ENCODE measurements around the gene PJA2.

Gene PJA2

DNA sequence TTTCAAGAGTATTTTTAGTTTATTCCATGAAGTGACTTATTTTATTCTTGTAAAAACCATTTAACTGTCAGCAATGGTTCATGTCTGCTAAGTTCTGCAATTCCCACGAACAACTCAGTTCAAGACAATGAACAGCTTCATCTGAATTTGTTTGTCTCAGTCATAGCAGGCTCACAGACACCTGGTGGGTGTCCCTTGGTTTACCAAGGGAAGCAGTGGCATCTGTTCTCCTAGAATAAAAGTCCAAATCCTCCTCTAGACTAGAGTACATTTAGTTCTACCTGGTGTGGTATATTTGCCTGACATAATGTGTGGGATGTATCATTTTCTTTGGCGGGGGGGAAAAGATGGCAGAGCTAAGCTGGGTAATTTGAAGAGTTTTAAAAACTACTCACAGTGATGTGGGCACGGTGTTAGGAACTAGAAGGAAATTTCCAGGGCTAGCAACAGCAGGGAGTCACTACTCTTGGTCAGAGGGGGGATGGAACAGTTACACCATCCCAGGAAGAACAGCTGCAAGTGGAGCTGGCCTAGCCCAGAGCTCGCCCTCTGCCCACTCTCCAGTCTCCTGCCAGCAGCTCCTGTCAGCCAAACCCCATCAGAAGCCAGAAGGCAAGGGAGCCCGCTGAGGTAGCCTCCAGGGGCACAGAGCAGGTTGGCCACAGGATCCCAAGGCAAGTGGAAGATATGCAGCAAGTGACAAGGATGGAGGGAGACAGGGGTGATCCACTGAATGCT, 100.3 kb downstream of the PJA2 start:
- H3K4me3 ChIP-seq (ENCODE audit: low read depth, low read length): no peak overlapping the region
- no peak for TF ChIP-seq POLR2A (IDR thresholded peaks at IDR 0.05; ENCODE audit: extremely low read depth, insufficient read length)
- no peak for DNase-seq (ENCODE audit: low read depth)

DNA sequence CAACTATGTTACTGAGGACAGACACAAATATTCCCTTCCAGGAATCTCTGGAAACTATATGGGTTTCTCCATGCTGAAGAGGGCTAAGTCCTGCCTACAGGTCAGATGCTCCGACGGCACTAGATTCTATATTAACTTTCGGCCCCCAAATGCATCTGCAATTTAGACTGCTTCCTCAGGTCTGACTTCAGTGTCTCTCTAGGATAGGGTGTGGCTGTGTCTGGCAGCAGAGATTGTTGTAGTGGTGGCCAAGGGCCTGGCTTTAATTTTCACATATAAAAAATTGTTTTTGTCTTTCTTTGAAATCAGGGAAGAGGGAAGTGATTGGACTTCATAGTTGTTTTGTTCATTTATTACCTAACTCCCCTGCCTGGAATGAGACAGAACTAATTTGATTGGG, 101.8 kb downstream of the PJA2 start:
- no peak for DNase-seq (ENCODE audit: low read depth)
- no peak overlapping the region for H3K4me3 ChIP-seq (ENCODE audit: low read depth, low read length)
- TF ChIP-seq, protein P1, sequence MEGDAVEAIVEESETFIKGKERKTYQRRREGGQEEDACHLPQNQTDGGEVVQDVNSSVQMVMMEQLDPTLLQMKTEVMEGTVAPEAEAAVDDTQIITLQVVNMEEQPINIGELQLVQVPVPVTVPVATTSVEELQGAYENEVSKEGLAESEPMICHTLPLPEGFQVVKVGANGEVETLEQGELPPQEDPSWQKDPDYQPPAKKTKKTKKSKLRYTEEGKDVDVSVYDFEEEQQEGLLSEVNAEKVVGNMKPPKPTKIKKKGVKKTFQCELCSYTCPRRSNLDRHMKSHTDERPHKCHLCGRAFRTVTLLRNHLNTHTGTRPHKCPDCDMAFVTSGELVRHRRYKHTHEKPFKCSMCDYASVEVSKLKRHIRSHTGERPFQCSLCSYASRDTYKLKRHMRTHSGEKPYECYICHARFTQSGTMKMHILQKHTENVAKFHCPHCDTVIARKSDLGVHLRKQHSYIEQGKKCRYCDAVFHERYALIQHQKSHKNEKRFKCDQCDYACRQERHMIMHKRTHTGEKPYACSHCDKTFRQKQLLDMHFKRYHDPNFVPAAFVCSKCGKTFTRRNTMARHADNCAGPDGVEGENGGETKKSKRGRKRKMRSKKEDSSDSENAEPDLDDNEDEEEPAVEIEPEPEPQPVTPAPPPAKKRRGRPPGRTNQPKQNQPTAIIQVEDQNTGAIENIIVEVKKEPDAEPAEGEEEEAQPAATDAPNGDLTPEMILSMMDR (IDR thresholded peaks at IDR 0.05; ENCODE audit: low read depth, low read length): no peak
- no peak for TF ChIP-seq MYC (IDR thresholded peaks at IDR 0.05; ENCODE audit: low read depth, low read length)
- TF ChIP-seq, protein P2, sequence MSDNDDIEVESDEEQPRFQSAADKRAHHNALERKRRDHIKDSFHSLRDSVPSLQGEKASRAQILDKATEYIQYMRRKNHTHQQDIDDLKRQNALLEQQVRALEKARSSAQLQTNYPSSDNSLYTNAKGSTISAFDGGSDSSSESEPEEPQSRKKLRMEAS (IDR thresholded peaks at IDR 0.05; ENCODE audit: low read depth, low read length): no peak
- TF ChIP-seq POLR2A (IDR thresholded peaks at IDR 0.05; ENCODE audit: extremely low read depth, insufficient read length): no peak

DNA sequence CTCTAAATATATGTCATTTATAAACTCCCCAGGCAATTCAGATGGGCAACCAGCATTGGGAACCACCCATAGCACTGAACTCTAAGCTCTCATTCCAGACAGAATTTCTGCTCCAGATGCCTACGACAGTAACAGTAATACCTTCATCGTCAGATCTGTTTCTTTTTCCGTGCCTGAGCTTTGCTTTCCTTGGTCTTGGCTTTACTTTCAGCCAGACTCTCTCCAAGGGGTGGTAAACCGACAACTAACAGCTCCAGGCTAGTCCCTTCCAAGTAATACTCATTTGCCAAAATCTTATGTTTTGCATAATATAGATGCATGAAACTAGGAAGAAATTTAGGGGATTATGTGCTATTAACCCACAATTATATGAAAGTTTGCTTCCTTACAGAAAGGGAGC, 102.3 kb downstream of the PJA2 start:
- no peak overlapping the region for H3K4me3 ChIP-seq (ENCODE audit: low read depth, low read length)
- no peak for TF ChIP-seq MYC (IDR thresholded peaks at IDR 0.05; ENCODE audit: low read depth, low read length)
- TF ChIP-seq, protein P2 (IDR thresholded peaks at IDR 0.05; ENCODE audit: low read depth, low read length): no peak
- no peak for TF ChIP-seq POLR2A (IDR thresholded peaks at IDR 0.05; ENCODE audit: extremely low read depth, insufficient read length)
- TF ChIP-seq, protein P1 (IDR thresholded peaks at IDR 0.05; ENCODE audit: low read depth, low read length): no peak
- no peak for DNase-seq (ENCODE audit: low read depth)

DNA sequence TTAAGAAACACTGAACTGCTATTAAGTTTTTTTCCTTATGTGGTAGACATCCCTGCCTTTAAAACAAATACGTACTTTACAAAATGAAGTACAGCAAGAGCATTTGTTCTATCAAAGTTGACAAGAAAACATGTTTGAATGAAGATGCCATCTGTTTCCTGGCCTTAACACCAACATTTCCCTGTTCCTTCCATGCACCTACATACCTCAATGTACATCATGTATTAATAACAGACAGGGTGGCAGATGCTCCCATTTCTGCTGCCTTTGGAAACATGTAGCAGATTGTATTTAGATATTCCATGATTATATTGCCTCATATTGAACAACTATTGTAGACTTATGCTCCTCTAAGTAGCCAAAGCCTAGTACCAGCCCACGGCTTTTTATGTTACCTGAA, 104.4 kb downstream of the PJA2 start:
- H3K4me3 ChIP-seq (ENCODE audit: low read depth, low read length): no peak overlapping the region
- no peak for DNase-seq (ENCODE audit: low read depth)
- TF ChIP-seq MYC (IDR thresholded peaks at IDR 0.05; ENCODE audit: low read depth, low read length): no peak
- no peak for TF ChIP-seq POLR2A (IDR thresholded peaks at IDR 0.05; ENCODE audit: extremely low read depth, insufficient read length)
- TF ChIP-seq, protein P2 (IDR thresholded peaks at IDR 0.05; ENCODE audit: low read depth, low read length): no peak
- TF ChIP-seq, protein P1 (IDR thresholded peaks at IDR 0.05; ENCODE audit: low read depth, low read length): no peak

DNA sequence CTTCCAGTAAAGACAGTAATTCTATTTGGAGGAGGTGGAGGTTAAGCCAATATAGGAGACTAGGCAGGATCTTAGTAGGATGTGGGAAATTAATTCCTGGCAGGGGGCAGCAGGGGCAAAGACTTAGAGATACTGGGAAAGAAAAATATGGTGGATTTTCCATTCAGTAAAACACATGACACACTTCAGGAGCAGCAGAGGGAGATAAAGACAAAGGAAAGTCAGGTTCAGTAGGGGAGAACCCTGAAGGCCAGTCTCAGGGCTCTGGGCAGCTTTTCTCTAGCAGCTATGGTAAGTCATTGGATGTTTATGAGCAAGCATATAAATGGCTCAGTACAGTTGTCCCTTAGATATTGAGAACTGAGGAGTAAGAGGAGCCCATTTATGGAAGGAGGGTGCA, 105.5 kb downstream of the PJA2 start:
- TF ChIP-seq POLR2A (IDR thresholded peaks at IDR 0.05; ENCODE audit: extremely low read depth, insufficient read length) (no peak), MYC (IDR thresholded peaks at IDR 0.05; ENCODE audit: low read depth, low read length) (no peak)
- TF ChIP-seq, protein P2 (IDR thresholded peaks at IDR 0.05; ENCODE audit: low read depth, low read length): no peak
- TF ChIP-seq, protein P1 (IDR thresholded peaks at IDR 0.05; ENCODE audit: low read depth, low read length): no peak
- no peak for DNase-seq (ENCODE audit: low read depth)
- no peak overlapping the region for H3K4me3 ChIP-seq (ENCODE audit: low read depth, low read length)

DNA sequence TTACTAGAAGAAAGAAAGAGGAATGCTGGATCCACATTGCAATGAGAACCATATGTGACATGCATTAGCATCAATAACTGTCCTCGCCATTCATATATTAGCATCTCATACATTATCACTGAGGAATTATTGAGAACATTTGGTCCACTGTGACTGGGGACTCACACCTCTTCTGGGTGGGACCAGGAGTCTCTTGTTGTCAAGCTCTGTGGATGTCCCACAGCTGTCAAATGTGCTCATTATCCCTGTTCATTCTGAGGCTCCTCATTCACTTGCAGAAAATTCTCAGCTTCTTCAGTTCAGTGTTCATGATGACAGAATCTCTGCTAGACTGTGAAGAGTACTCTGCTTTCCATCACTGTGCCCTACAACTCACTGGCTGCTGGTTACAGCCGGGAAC, 109.4 kb downstream of the PJA2 start:
- no peak for DNase-seq (ENCODE audit: low read depth)
- TF ChIP-seq POLR2A (IDR thresholded peaks at IDR 0.05; ENCODE audit: extremely low read depth, insufficient read length) (no peak), MYC (IDR thresholded peaks at IDR 0.05; ENCODE audit: low read depth, low read length) (no peak)
- TF ChIP-seq, protein P2 (IDR thresholded peaks at IDR 0.05; ENCODE audit: low read depth, low read length): no peak
- TF ChIP-seq, protein P1 (IDR thresholded peaks at IDR 0.05; ENCODE audit: low read depth, low read length): no peak
- H3K4me3 ChIP-seq (ENCODE audit: low read depth, low read length): no peak overlapping the region
